Progenitor cell of endocrine pancreas (in vitro differentiated cells): Measurements from ENCODE around the gene B3GAT2. TPM values are rescaled to one million over a fixed set of nuclear protein-coding genes. Genes with fewer than 3 reads are reported as not detected.

Source experiments
- DNase-seq: peaks from one replicate; pipeline ENCODE4 v3.0.0; 2021; ENCODE audit warnings: low spot score; ENCODE audit not compliant: unreplicated experiment
- H3K27ac Mint-ChIP-seq: 2 replicates; pipeline ENCODE4 v1.8.0; 2021; ENCODE audit warnings: mild to moderate bottlenecking, moderate library complexity, mixed read lengths
- H3K27me3 Mint-ChIP-seq: 2 replicates; pipeline ENCODE4 v1.8.0; 2021; ENCODE audit warnings: mixed read lengths
- H3K36me3 Mint-ChIP-seq: 2 replicates; pipeline ENCODE4 v1.8.0; 2022; ENCODE audit warnings: mixed read lengths; ENCODE audit not compliant: insufficient read depth
- H3K4me1 Mint-ChIP-seq: 2 replicates; pipeline ENCODE4 v1.8.0; 2021; ENCODE audit warnings: low read depth, mixed read lengths
- H3K4me3 Mint-ChIP-seq: 2 replicates; pipeline ENCODE4 v1.8.0; 2021; ENCODE audit warnings: low read depth, mild to moderate bottlenecking, moderate library complexity, mixed read lengths
- H3K9me3 Mint-ChIP-seq: 2 replicates; pipeline ENCODE4 v1.8.0; 2021; ENCODE audit warnings: low read depth, mixed read lengths
- CTCF ChIP-seq: fragments of 200-600 bp; sonication (generic); IDR thresholded peaks from one replicate; pipeline ENCODE4 v1.5.0; 2021; ENCODE audit warnings: antibody characterized with exemption, mild to moderate bottlenecking; ENCODE audit not compliant: unreplicated experiment
- total RNA-seq: library from RNA; stranded (reverse); gene quantifications from 2 replicates; pipeline ENCODE4 v1.2.1, GENCODE V29; 2021

Gene B3GAT2
- total RNA-seq, 1 donor from 2014 or later: 1.8 TPM

- Mint-ChIP-seq H3K27ac (no peak overlapping the region), H3K9me3 (peaks cover 3% of the 10 kb centered on the region), H3K27me3 (no peaks in the 10 kb centered on the region), H3K4me3 (no peak overlapping the region), H3K36me3 (no peaks in the 10 kb centered on the region), H3K4me1 (no peaks in the 10 kb centered on the region)
- no peak for TF ChIP-seq CTCF
- no peak for DNase-seq
Observed at GRCh38 chr6:70831427-70831826, 125.4 kb downstream of the B3GAT2 start.

- H3K27me3 Mint-ChIP-seq: no peaks in the 10 kb centered on the region
- no peak overlapping the region for H3K4me3 Mint-ChIP-seq
- H3K27ac Mint-ChIP-seq: no peak overlapping the region
- H3K4me1 Mint-ChIP-seq: peaks cover 7% of the 10 kb centered on the region
- no peaks in the 10 kb centered on the region for H3K9me3 Mint-ChIP-seq
- no peaks in the 10 kb centered on the region for H3K36me3 Mint-ChIP-seq
- no peak for DNase-seq
- TF ChIP-seq CTCF: no peak
Observed at GRCh38 chr6:70823651-70824050, 133.2 kb downstream of the B3GAT2 start.

GRCh38 chr6:70821751-70822150 is 135.1 kb downstream of the B3GAT2 start:
- no peaks in the 10 kb centered on the region for H3K36me3 Mint-ChIP-seq

GRCh38 chr6:70820778-70821177 is 136.1 kb downstream of the B3GAT2 start:
- no peak for TF ChIP-seq CTCF
- DNase-seq: no peak
- Mint-ChIP-seq H3K27me3 (no peaks in the 10 kb centered on the region), H3K36me3 (no peaks in the 10 kb centered on the region), H3K9me3 (no peaks in the 10 kb centered on the region), H3K4me1 (peaks cover 7% of the 10 kb centered on the region), H3K27ac (no peak overlapping the region), H3K4me3 (no peak overlapping the region)

More at GRCh38 chr6:70821751-70822150, 135.1 kb downstream of the B3GAT2 start:
- Mint-ChIP-seq H3K27me3 (no peaks in the 10 kb centered on the region), H3K4me1 (peaks cover 7% of the 10 kb centered on the region), H3K9me3 (no peaks in the 10 kb centered on the region), H3K27ac (no peak overlapping the region), H3K4me3 (no peak overlapping the region)
- DNase-seq: no peak
- no peak for TF ChIP-seq CTCF

- Mint-ChIP-seq H3K4me1 (peaks cover 7% of the 10 kb centered on the region), H3K4me3 (no peak overlapping the region), H3K27me3 (no peaks in the 10 kb centered on the region), H3K27ac (no peak overlapping the region), H3K9me3 (no peaks in the 10 kb centered on the region), H3K36me3 (no peaks in the 10 kb centered on the region)
- no peak for TF ChIP-seq CTCF
- no peak for DNase-seq
Observed at GRCh38 chr6:70819646-70820045, 137.2 kb downstream of the B3GAT2 start.
